Esophagus muscularis mucosa (tissue), 4 donors: ENCODE measurements around the gene MGARP.

Source experiments
- EP300 ChIP-seq: sonication (generic); formaldehyde crosslinking; IDR thresholded peaks from one replicate; pipeline ENCODE4 v1.6.1; 2017; ENCODE audit warnings: antibody characterized with exemption
- POLR2A ChIP-seq: fragments of 450-650 bp; IDR thresholded peaks from one replicate; pipeline ENCODE4 v1.6.1; 2017; ENCODE audit warnings: antibody characterized with exemption, moderate library complexity, mild to moderate bottlenecking, low read depth
- TF ChIP-seq, protein P1 (sequence below), 3 experiments: fragments of 200-600 bp in 2 of 3; fragments of 450-650 bp in 1 of 3; sonication (generic) in 2 of 3; IDR thresholded peaks; one replicate each; pipeline ENCODE4 v1.5.1; 2017 to 2019; ENCODE audit warnings: antibody characterized with exemption in 3 of 3, mild to moderate bottlenecking in 2 of 3, moderate library complexity in 1 of 3

DNA sequence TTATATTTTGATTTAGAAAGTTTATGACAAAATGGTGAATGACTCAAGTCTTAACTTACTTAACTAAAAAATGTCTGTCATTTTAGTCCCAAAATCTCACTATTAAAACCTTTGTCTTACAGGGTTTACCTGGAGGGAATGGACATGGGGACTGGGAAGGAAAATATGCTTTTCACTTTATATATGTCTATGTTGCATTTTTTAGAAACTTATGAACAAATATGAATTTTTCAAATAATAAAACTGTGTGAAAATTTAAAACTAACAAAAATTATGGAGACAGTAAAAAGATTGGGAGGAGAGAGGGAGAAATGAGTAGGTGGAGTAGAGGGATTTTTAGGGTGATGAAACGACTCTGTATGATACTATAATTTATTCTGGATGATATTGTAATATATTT is 6.2 kb downstream of the MGARP start:
- TF ChIP-seq, protein P1, sequence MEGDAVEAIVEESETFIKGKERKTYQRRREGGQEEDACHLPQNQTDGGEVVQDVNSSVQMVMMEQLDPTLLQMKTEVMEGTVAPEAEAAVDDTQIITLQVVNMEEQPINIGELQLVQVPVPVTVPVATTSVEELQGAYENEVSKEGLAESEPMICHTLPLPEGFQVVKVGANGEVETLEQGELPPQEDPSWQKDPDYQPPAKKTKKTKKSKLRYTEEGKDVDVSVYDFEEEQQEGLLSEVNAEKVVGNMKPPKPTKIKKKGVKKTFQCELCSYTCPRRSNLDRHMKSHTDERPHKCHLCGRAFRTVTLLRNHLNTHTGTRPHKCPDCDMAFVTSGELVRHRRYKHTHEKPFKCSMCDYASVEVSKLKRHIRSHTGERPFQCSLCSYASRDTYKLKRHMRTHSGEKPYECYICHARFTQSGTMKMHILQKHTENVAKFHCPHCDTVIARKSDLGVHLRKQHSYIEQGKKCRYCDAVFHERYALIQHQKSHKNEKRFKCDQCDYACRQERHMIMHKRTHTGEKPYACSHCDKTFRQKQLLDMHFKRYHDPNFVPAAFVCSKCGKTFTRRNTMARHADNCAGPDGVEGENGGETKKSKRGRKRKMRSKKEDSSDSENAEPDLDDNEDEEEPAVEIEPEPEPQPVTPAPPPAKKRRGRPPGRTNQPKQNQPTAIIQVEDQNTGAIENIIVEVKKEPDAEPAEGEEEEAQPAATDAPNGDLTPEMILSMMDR (IDR thresholded peaks at IDR 0.05): no peak
- TF ChIP-seq POLR2A (no peak), EP300 (no peak)
